ENCODE results near the gene HDAC4.

The HDAC4 gene

GRCh38 chr2:239286901-239287300 lies 113.9 kb downstream of the HDAC4 start:
- no peak overlapping the region for H2AFZ ChIP-seq (ENCODE audit: low read length)
- H3K27me3 ChIP-seq (replicated peaks; ENCODE audit: insufficient read depth, low read length): no peaks in the 10 kb centered on the region
- H3F3A ChIP-seq (ENCODE audit: insufficient read depth, low read length): peaks cover 13% of the 10 kb centered on the region
- H3K27ac ChIP-seq (ENCODE audit: low read length): no peak overlapping the region
- no peak overlapping the region for H3K4me2 ChIP-seq (ENCODE audit: low read depth, low read length)
- H3K9me3 ChIP-seq (replicated peaks; ENCODE audit: insufficient read depth, low read length): no peaks in the 10 kb centered on the region
- TF ChIP-seq EZH2 (optimal IDR thresholded peaks at IDR 0.05; ENCODE audit: low read depth, low read length) (no peak), EZH2phosphoT487 (IDR thresholded peaks at IDR 0.05; ENCODE audit: low read length) (no peak), CTCF (IDR thresholded peaks at IDR 0.05; ENCODE audit: low read length) (no peak)
- peaks cover 83% of the 10 kb centered on the region for H3K79me2 ChIP-seq (ENCODE audit: low read length)
- no peaks in the 10 kb centered on the region for H3K36me3 ChIP-seq (replicated peaks; ENCODE audit: insufficient read depth, low read length)
- peaks cover 10% of the 10 kb centered on the region for H3K4me1 ChIP-seq (ENCODE audit: low read length)
- no peaks in the 10 kb centered on the region for H3K9me2 ChIP-seq (replicated peaks; ENCODE audit: insufficient read depth, low read length)
- no peak overlapping the region for H3K9ac ChIP-seq (ENCODE audit: low read length)
- H4K20me1 ChIP-seq (ENCODE audit: insufficient read depth, low read length): no peaks in the 10 kb centered on the region
- no peak for DNase-seq
- no peak overlapping the region for H3K4me3 ChIP-seq (ENCODE audit: low read length)

DNA sequence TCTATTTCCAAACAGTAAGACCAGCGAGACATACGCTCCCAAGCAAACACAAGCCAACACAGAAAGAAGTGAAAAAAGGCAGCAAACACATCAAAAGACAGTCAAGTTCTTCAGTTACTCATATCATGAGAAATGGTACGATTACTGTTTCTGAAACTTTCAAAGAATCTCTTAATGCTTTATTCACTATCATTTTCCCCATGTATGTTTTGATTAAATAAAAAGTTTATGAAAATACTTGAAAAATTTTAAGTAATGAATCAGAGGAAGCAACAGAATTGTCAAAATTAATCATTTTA lies 114.9 kb downstream of the HDAC4 start:
- Histone ChIP-seq H3K4me3 (ENCODE audit: low read length) (no peak overlapping the region), H2AFZ (ENCODE audit: low read length) (no peak overlapping the region), H3K27ac (ENCODE audit: low read length) (no peak overlapping the region), H3K9me3 (replicated peaks; ENCODE audit: insufficient read depth, low read length) (no peaks in the 10 kb centered on the region), H3K9ac (ENCODE audit: low read length) (no peak overlapping the region), H3K4me2 (ENCODE audit: low read depth, low read length) (no peak overlapping the region), H3K79me2 (ENCODE audit: low read length) (peaks cover 76% of the 10 kb centered on the region), H3F3A (ENCODE audit: insufficient read depth, low read length) (peaks cover 13% of the 10 kb centered on the region), H4K20me1 (ENCODE audit: insufficient read depth, low read length) (no peaks in the 10 kb centered on the region), H3K36me3 (replicated peaks; ENCODE audit: insufficient read depth, low read length) (no peaks in the 10 kb centered on the region), H3K9me2 (replicated peaks; ENCODE audit: insufficient read depth, low read length) (no peaks in the 10 kb centered on the region), H3K27me3 (replicated peaks; ENCODE audit: insufficient read depth, low read length) (no peaks in the 10 kb centered on the region), H3K4me1 (ENCODE audit: low read length) (peaks cover 10% of the 10 kb centered on the region)
- DNase-seq: no peak
- no peak for TF ChIP-seq EZH2 (optimal IDR thresholded peaks at IDR 0.05; ENCODE audit: low read depth, low read length)
- no peak for TF ChIP-seq EZH2phosphoT487 (IDR thresholded peaks at IDR 0.05; ENCODE audit: low read length)
- no peak for TF ChIP-seq CTCF (IDR thresholded peaks at IDR 0.05; ENCODE audit: low read length)

GRCh38 chr2:239285071-239285931 lies 115.5 kb downstream of the HDAC4 start:
- no peaks in the 10 kb centered on the region for H3K9me3 ChIP-seq (replicated peaks; ENCODE audit: insufficient read depth, low read length)
- H3K4me3 ChIP-seq (ENCODE audit: low read length): no peak overlapping the region
- H3K36me3 ChIP-seq (replicated peaks; ENCODE audit: insufficient read depth, low read length): no peaks in the 10 kb centered on the region
- H3K79me2 ChIP-seq (ENCODE audit: low read length): peaks cover 73% of the 10 kb centered on the region
- TF ChIP-seq EZH2 (optimal IDR thresholded peaks at IDR 0.05; ENCODE audit: low read depth, low read length) (no peak), EZH2phosphoT487 (IDR thresholded peaks at IDR 0.05; ENCODE audit: low read length) (no peak), CTCF (IDR thresholded peaks at IDR 0.05; ENCODE audit: low read length) (no peak)
- peaks cover 13% of the 10 kb centered on the region for H3F3A ChIP-seq (ENCODE audit: insufficient read depth, low read length)
- no peaks in the 10 kb centered on the region for H4K20me1 ChIP-seq (ENCODE audit: insufficient read depth, low read length)
- no peaks in the 10 kb centered on the region for H3K27me3 ChIP-seq (replicated peaks; ENCODE audit: insufficient read depth, low read length)
- H3K9me2 ChIP-seq (replicated peaks; ENCODE audit: insufficient read depth, low read length): no peaks in the 10 kb centered on the region
- H3K4me2 ChIP-seq (ENCODE audit: low read depth, low read length): no peak overlapping the region
- H3K4me1 ChIP-seq (ENCODE audit: low read length): peaks cover 9% of the 10 kb centered on the region
- no peak overlapping the region for H3K9ac ChIP-seq (ENCODE audit: low read length)
- H3K27ac ChIP-seq (ENCODE audit: low read length): no peak overlapping the region
- no peak for DNase-seq
- H2AFZ ChIP-seq (ENCODE audit: low read length): no peak overlapping the region
